ENCODE measurements around the gene OR6M1.

OR6M1 gene

GRCh38 chr11:123775715-123776549, 30.2 kb downstream of the OR6M1 start:
- DNase-seq (ENCODE audit: extremely low read depth in 1 of 2, low read depth in 1 of 2): no peak

- DNase-seq (ENCODE audit: extremely low read depth in 1 of 2, low read depth in 1 of 2): no peak
These were observed 30.9 kb downstream of the OR6M1 start for GRCh38 chr11:123775289-123775688.

GRCh38 chr11:123773959-123774358, 32.2 kb downstream of the OR6M1 start:
- DNase-seq (ENCODE audit: extremely low read depth in 1 of 2, low read depth in 1 of 2): no peak

GRCh38 chr11:123773026-123773425, 33.1 kb downstream of the OR6M1 start:
- no peak for DNase-seq (ENCODE audit: extremely low read depth in 1 of 2, low read depth in 1 of 2)

- DNase-seq (ENCODE audit: extremely low read depth in 1 of 2, low read depth in 1 of 2): no peak
These were observed 34.5 kb downstream of the OR6M1 start for GRCh38 chr11:123771664-123772063.

- no peak for DNase-seq (ENCODE audit: extremely low read depth in 1 of 2, low read depth in 1 of 2)
These were observed 35.4 kb downstream of the OR6M1 start for GRCh38 chr11:123770712-123771111.

- DNase-seq (ENCODE audit: extremely low read depth in 1 of 2, low read depth in 1 of 2): no peak
These were observed 40.5 kb downstream of the OR6M1 start for GRCh38 chr11:123765601-123766000.

- no peak for DNase-seq (ENCODE audit: extremely low read depth in 1 of 2, low read depth in 1 of 2)
These were observed 43.7 kb downstream of the OR6M1 start for GRCh38 chr11:123762422-123762821.

- no peak for DNase-seq (ENCODE audit: extremely low read depth in 1 of 2, low read depth in 1 of 2)
These were observed 45.3 kb downstream of the OR6M1 start for GRCh38 chr11:123760894-123761293.

- no peak for DNase-seq (ENCODE audit: extremely low read depth in 1 of 2, low read depth in 1 of 2)
These were observed 48.2 kb downstream of the OR6M1 start for GRCh38 chr11:123757976-123758375.

- no peak for DNase-seq (ENCODE audit: extremely low read depth in 1 of 2, low read depth in 1 of 2)
These were observed 50.3 kb downstream of the OR6M1 start for GRCh38 chr11:123755813-123756212.
